ENCODE results near the gene TTC19.

Gene TTC19, protein sequence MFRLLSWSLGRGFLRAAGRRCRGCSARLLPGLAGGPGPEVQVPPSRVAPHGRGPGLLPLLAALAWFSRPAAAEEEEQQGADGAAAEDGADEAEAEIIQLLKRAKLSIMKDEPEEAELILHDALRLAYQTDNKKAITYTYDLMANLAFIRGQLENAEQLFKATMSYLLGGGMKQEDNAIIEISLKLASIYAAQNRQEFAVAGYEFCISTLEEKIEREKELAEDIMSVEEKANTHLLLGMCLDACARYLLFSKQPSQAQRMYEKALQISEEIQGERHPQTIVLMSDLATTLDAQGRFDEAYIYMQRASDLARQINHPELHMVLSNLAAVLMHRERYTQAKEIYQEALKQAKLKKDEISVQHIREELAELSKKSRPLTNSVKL

DNA sequence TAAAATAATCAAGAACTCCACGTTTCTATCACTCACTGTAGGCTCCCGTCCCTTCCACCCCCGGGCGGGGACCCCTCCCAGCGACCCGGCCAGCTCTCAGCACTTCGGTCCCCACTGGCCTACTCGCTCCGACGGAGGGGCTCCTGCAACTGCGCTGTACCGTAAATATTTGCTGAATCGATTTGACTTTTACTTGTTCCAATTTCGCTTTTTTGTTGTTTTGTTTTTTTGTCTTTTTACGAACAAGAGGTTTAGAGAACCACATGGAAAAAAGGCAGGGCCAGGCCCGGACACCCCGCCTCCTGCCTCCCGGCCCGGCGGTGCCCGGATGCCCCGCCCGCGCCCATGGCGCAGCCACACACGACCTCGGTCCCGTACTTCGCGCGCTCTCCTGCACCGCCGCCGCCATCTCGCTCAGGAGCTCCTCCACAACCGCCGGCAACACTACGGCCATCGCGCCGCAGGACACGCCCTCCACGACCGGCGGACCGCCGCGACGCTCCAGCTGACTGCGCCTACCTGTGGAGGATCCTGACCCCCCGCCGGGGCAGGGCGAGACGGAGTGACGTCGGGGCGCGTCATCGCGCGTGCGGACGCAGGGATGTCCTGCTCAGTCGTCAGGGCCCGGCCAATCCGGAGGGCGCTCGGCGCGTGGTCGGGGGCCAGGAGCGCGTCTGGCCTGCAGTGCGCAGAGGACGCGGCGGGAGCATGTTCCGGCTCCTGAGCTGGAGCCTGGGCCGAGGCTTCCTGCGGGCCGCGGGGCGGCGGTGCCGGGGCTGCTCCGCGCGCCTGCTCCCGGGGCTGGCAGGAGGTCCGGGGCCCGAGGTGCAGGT is at the start of gene TTC19, which contains the start of gene ZSWIM7:
TTC19 (plus strand) TSS at position 684 of the 833 bp plus-strand sequence; CDS start at position 709, 25 bp downstream.
ZSWIM7 (minus strand) TSS at position 564 of the 833 bp plus-strand sequence; CDS start at position 454, 110 bp downstream.
- DNase-seq, result peak; percentile 91

DNA sequence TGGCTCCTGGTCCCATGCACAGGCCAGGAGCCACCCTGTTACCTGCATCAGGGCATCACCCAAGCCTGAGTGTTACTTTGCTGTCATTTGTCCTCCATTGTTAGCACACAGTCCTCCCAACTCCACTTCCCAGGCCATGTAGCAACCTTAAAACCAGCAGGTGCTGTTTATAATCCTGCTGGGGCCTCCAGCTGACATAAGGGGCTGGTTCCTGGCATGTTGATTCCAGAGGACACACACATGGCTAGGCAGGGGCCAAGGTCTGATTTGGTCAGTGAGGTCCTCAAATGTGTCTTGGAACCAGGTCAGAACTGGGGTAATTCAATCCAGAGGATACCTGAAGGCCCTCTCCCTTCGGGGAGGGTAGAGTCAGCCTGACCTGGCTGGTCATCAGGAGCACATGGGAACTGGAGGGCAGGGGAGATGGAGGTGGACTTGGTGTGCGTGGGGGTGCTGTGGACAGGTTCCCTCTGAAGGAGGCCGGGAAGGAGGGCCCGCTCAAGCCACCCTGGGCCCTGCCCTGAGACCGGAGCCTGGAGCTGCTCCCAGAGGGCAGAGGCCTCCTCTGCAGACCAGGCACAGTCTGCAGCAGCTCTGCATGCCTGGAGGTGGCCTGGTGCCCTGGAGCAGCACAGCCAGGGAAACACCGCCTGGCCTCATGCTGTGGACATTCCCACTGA is 48.1 kb upstream of the TTC19 start:
- DNase-seq, result no peak

DNA sequence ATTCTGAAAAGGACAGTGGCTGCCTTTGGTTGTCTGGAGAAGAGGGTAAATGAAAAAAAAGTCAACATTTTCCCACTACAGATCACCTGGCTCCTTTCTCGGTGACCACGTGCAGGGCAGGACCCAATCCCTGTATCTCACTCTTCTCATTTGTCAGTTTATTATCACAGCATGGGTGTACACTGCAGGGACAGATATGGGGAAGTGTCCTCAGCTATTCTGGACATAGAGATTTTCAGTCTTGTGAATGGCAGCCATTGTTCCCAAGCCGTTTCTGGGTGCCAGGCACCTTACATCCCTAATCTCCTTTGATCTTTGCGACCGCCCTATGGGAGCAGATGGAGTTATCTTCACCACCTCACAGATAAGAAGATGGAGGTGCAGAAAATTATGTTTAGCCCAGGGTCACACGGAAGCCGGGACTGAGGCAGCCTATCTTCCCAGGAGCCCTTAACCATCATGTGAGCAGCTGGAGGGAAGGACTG is 47.5 kb upstream of the TTC19 start:
- DNase-seq, result no peak

DNA sequence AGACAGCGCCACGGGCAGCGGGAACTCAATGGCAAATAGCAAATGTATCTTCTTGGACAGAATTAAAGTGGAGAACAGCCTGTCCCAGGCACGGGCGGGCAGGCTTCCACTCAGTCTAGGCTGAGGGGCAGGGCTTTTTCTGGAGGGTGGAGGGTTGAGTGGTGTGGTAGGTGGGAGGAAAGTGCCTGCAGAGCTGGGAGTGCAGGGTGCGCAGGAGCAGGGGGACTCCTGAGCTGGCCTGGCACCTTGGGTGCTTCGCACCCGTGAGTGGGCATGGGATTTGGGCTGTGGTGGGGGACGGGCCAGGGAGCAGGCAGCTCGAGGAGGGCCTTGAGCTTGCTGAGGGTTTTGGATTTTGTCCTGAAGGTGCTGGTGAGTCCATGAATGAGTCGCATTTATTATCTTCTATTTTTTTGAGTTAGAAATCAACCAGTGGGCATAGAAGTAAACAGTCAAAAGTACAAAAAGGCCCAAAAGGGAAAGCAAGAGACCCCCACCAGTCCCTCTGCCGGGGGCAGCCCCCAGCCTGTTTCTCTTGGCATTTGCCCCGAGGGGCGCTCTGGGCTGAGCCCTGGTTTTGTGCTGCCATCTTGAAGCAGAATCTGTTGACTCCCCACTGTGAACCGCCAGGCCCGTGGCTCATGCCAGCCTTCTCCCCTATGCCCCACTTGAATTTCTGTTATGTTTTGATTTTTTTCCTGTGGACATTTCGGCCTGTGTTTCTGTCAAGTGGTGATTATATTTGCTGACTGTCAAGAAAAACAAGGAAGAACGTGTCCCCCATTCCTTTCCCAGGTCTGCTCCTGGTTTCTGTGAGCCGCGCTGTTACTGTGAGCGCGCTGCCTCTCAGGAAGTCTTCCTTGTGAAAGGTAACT is 46.5 kb upstream of the TTC19 start:
- no peak for DNase-seq

DNA sequence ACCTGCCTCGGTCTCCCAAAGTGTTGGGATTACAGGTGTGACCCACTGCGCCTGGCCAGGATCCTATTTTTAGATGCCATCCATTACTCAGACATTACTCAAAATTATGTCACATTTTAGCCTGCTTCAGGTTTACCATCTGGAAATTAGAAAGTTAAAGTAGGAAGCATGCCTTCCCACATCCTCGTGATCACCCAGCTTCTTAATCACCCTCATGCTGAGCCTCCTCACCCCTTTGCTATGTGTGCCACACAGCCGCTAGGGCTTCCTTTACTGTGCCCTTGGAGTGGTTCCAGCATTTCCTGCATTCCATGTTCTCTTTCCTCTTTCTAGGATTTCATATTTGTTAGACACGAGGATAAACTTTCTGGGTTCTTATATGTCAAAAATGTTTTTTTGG is 45.4 kb upstream of the TTC19 start:
- peak; percentile 98 for DNase-seq

DNA sequence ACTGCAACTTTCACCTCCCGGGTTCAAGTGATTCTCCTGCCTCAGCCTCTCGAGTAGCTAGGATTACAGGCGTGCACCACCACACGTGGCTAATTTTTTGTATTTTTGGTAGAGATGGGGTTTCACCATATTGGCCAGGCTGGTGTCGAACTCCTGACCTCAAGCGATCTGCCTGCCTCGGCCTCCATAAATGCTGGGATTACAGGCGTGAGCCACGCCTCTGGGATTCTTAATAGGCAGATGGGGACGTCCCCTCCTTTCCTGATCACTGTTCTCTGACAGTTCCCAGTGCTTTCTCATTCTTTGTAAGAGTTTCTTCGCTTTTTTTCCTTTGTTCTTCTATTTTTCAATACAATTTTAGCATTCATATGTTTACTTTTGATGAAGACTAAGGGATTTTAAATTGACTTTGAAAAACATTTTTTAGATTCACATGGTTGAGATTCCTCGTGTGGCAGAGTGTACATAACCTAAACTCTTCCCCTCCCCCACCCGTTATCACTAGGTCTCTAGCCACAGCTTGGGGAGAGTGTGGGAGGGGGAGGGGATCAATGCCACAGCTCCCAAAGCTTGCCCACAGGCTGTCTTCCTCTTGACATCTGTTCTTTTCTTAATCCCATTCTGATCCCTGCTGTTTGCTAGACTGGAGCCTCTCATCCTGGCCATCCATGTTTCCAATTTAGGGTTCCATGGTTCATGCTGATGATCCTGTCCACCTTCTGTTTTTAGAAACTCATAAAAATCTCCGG is 43.7 kb upstream of the TTC19 start:
- no peak for DNase-seq

DNA sequence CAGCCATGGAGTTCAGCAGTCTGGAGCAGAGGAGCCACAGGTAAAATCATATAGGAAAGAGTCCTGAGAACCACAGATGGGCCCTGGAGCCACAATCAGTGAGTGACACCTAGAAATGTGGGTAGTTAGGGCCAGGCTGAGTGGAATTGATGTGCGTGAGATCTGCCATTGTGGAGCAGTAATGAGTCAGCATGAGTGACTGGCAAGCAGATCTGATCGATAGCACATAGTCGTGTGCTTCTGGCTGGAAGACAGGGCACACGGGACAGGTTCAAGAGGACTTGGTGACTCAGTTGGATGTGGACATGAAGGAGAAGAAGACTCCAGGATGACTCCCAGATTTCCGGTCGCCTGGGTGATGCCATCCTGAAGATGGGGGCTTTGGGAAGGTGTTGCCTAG is 42.4 kb upstream of the TTC19 start:
- DNase-seq, result no peak

DNA sequence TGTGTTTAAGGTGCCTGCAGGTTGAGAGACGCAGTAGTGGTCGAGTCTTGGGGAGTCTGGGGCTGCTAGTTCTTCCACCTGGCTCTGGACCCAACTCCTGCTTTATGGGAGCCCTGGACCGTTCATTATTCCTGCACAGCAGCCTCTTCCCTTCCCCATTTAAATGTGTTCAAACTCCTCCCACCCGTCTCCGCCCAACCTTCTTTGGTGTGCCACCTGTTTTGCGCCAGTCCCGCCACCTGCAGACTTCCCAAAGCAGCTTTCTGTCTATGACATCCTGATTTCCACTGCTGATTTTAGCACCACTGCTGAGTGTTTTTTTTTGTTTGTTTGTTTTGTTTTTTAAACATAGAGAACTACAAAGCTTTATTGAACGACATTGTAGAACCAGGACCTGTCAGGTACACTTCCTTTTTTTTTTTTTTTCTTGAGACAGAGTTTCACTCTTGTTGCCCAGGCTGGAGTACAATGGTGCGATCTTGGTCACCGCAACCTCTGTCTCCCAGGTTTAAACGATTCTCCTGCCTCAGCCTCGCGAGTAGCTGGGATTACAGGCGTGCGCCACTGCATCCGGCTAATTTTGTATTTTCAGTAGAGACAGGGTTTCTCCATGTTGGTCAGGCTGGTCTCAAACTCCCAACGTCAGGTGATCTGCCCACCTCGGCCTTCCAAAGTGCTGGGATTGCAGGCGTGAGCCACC is 41.9 kb upstream of the TTC19 start:
- no peak for DNase-seq

DNA sequence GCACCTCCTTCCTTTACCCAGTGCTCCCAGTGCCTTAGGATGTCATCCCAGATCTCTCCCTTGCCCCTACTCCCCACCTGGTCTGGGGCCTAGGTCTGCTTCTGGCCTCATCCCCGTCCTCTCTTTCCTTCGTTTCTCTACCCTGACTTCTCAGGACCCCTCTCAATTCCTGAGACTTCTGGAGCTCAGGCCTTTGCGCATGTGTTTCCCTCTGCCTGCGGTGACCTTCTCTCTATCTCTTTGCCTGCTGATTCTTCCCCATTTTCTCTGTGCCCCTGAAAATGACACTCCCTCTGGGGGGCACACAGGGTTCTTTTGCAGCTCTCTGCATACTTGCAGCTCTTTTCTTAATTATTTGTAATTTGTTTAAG is 41.2 kb upstream of the TTC19 start:
- DNase-seq, result no peak

DNA sequence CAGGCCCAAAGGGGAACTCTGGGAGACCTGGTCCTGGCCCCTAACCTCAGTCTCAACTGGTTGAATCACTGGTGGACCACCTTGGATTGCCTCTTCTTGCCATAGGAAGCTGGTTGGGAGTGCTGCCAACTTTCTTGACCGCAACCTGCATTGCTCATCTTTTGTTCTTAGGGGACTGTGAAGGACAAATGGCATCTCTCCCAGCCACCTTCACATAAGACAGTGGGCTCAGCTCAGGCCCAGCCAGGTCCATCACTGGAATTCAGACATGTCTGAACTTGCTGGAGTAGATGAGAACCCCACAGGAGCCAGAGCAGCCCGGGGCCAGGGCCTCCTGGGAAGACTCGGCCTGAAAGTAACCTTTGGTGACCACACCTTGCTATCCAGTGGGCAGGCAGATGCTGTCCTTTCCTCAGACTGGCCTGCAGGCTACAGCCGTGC is 35.9 kb upstream of the TTC19 start:
- DNase-seq, result no peak

DNA sequence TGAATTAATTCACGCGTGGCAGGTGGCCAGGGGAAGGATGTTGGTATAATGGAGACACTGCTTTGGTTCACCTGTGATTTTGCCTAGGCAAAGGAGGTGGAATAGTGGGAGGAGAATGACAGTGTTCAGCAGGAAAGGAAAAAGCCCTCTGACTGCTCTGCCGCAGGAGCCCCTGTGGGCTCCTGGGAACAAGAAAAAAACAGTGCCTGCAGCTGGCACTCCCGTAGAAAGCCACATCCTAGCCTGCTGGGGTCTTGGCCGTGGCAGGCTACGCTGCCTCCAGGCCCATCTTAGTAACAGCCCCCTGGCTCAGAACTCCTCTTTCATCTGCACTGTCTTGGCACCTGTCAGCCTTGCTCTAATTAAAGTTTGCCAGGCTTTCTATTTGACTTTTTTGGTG is 34.1 kb upstream of the TTC19 start:
- no peak for DNase-seq

DNA sequence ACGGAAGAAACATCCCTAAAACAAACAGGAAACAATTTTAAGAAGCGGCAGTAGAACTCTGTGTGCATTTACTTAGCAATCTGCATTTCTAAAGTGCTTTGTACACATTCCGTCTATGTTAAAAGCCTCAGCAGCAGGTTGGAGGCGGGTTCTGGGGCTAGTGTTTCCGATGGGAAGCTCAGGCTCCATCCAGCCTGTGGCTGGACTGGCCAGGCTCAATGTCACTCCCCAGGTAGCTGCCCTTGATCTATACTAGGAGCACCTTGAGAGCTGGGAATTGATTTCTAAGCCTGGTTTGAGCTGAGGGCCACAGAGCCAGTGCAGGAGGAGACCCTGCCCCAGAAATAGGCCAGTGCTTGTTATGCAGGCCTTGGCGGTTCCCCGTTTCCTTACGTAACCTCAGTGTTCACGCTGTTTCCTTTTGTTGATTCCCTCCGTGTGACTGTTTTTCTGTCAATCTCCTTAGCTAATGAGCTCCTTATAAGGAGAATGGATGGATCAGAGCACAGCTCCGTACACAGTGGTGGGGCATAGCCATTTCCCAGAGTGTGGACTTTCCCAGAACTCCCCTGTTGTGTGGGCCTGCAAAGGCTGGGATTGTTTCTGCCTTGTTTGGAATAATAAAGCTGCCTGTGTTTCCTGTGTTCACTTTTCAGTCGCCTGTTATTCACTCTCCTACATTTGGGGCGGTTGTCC is 33.3 kb upstream of the TTC19 start:
- no peak for DNase-seq

DNA sequence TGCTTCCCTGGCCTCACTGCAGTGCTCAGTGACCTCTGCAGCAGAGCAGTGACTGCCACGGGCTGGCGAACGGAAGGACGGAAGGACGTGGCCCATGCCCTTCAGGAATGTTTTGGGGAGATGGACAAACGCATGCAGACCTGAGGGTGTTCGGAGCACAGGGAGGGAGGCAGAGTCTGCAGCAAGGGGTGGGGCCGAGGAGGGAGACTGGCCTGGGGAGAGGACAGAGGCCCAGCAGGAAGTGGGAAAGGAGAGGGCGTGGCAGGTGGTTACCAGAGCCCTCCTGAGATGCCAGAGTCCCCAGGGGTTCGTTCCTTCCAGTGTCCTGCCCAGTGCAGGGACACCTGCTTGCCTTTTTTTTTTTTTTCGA is 32.8 kb upstream of the TTC19 start:
- DNase-seq, result no peak

DNA sequence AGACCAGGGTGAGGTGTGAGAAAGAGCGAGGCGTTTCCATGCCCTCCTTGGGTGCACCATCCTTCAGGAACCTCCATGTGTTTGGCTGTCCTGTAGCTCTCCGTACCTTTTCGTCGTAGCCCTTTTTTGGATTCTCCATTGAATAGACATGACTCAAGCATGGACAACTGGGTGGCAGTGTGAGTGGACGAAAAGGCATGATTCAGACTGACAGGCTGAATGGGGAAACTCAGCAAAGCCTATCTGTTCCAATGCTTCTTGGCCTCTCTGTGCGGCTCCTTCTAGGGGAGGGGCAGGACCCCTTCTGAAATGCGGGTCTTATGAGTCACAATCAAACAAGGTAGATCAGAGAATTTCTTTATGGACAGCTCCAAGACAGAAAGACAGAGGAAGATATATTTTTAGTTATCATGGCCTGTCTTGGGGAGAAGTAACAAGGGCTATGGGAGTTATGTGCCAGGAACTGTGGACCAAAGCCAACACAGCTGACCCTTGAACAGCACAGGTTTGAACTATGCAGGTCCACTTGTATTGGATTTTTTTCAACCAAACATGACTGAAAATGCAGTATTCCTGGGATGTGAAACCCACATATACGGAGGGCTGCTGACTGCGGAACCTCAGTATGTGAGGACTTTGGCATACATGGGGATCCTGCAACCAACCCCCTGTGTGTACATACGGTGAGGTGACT is 31.8 kb upstream of the TTC19 start:
- DNase-seq, result no peak

DNA sequence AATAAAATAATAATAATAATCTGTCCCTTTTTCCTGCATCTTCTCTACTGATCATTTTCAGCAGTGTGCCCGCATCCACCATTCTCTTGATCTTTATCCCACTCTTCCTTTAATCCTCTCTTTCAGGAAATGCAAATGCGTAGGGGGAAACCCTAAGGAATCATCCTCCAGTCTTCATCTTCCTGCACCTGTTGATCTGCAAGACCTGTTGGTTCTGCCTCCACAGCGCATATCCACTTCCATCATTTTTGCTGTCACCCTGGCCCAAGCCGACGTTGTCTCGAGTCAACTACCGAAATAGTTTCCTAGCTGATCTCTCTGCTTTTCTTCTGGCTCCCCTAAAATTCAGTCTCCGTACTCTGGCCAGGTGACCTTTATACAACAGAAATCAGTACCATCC is 30.2 kb upstream of the TTC19 start:
- no peak for DNase-seq

DNA sequence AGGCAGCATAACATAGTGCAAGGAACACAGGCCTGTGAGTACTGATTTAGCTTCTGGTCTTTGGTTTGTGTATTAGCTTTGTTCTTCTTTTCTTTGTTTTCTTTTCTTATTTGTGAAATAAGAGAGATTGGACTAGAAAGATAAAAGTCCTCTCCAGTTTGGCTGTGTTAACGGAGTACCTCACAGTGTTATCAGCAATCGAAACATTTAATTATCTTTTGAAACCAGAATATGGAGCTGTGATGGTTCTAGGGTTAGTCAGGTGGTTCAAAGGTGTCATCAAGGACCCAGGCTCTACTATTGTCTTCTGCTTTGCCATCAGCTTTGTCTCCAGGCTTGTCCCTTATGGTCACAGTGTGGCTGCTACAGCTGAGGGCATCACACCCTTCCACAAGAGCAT is 29.1 kb upstream of the TTC19 start:
- no peak for DNase-seq

DNA sequence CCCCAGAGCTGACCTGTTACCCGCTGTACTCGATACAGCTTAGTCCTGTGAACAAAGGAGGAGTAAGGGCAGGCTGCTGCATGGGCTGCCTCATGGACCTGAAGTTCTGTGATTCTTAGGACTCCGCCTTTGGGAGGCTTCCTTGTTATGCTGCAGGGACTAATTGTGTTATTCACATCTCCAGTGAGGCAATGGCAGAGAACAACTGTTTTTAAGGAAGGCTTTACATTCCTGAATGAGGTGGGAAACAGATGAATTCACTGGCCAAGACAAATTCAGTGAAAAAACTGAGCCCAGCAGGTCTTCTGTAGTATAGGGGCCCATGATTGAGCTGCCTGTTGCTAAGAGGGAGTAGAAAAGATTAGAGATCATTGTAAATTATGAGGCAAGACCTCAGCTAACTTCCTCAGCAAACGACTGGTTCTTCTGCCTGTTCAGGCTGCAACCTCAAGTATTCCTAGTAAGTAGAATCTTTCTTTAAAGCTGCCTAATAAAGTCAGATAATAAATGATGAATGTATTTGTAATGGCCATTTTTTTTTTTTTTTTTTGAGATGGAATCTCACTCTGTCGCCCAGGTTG is 28.4 kb upstream of the TTC19 start:
- no peak for DNase-seq

DNA sequence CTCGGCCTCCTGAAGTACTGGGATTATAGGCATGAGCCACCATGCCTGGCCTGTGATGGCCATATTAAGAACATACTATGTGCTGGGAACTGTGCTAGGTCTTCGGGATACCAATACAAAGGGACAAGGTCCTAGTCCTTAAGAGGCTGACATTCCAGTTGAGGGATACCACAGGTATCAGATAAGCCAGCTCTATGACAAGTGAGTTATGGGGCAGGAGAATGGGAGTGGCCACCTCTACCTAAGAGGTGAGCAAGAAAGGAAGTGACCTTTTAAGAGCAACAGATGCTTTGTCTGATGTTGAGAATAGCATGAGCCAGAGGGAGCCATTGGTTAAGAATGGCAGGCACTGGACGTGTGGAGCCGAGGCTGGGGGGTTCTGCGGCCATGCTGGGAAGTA is 27.7 kb upstream of the TTC19 start:
- DNase-seq, result no peak

DNA sequence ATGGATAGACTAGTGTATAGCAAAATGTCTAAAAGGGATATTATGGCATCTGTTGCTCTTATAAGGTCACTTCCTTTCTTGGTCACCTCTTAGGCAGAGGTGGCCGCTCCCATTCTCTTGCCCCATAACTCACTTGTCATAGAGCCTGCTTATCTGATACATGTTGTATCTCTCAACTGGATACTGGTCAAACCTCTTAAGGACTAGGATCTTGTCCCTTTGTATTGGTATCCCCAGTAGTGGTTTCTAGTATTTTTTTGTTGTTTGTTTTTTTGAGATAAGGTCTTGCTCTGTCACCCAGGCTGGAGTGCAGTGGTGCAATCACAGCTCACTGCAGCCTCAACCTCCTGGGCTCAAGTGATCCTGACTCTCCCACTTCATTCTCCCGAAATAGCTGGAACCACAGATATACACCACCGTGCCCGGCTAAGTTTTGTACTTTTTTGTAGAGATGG is 27.1 kb upstream of the TTC19 start:
- no peak for DNase-seq

Measured in HCEC 1CT (cell line).